ENCODE measurements around the gene C2CD4A. TPM values are rescaled to one million over a fixed set of nuclear protein-coding genes. Genes with fewer than 3 reads are reported as not detected.

C2CD4A gene
- total RNA-seq, 6 experiments from 2014 or later = not detected

DNA sequence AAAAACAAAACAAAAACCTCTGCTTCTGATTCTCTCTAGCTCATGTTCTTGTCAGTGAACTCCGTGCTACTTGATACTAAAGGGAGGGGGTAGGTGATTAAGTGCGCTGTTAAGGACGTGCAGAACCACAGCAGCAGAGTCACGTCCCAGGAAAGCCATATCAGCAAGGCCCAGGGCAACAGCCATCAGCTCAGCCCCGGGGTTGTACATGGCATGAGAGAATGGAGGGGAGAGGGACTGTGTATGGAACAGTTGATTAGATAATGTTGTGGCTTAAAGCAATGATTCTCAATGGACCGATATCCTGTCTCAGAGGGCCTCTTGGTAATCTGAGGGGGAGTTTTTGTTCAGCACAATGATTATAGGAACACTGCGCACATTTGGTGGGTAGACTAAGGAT is 27.6 kb downstream of the C2CD4A start:
- peaks cover 6% of the 10 kb centered on the region for H3K27me3 Mint-ChIP-seq (ENCODE audit: insufficient read depth)
- no peak overlapping the region for H3K4me3 Mint-ChIP-seq
- H3K4me1 Mint-ChIP-seq (ENCODE audit: low read depth) = peaks cover 16% of the 10 kb centered on the region
- no peak overlapping the region for H3K27ac Mint-ChIP-seq
- H3K9me3 Mint-ChIP-seq = no peaks in the 10 kb centered on the region
- DNase-seq = no peak
- H3K36me3 Mint-ChIP-seq (ENCODE audit: low read depth) = no peaks in the 10 kb centered on the region
- TF ChIP-seq, protein P1, sequence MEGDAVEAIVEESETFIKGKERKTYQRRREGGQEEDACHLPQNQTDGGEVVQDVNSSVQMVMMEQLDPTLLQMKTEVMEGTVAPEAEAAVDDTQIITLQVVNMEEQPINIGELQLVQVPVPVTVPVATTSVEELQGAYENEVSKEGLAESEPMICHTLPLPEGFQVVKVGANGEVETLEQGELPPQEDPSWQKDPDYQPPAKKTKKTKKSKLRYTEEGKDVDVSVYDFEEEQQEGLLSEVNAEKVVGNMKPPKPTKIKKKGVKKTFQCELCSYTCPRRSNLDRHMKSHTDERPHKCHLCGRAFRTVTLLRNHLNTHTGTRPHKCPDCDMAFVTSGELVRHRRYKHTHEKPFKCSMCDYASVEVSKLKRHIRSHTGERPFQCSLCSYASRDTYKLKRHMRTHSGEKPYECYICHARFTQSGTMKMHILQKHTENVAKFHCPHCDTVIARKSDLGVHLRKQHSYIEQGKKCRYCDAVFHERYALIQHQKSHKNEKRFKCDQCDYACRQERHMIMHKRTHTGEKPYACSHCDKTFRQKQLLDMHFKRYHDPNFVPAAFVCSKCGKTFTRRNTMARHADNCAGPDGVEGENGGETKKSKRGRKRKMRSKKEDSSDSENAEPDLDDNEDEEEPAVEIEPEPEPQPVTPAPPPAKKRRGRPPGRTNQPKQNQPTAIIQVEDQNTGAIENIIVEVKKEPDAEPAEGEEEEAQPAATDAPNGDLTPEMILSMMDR (IDR thresholded peaks at IDR 0.05) = no peak

DNA sequence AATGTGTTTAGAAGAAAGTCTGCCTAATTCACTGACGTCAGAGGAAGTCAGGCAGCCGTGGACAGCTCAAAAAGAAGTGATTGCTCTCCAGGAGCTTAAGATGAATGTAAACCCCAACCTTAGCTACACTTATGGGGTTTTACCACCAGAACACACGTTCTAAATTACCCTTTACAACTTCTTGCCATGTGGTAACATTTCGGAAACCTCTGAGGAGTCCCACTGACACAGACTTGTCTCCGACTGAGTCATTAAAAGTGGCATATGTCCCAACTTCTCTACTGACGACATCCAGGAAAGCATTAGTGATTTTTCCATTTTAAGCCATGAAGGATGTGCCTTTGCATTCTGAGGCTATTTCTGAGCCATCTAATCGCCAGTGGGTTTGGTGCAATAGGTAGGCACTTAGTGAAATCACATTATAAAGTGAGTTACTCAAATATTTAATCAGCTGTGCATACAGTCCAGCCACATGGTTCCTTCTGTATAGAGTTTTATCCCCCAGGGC is 32.4 kb downstream of the C2CD4A start:
- peaks cover 5% of the 10 kb centered on the region for H3K27me3 Mint-ChIP-seq (ENCODE audit: insufficient read depth)
- H3K4me1 Mint-ChIP-seq (ENCODE audit: low read depth) = peaks cover 20% of the 10 kb centered on the region
- TF ChIP-seq, protein P1 (IDR thresholded peaks at IDR 0.05) = no peak
- no peaks in the 10 kb centered on the region for H3K36me3 Mint-ChIP-seq (ENCODE audit: low read depth)
- peak overlapping the region; percentile 87 for H3K27ac Mint-ChIP-seq
- H3K4me3 Mint-ChIP-seq = peak overlapping the region; percentile 81
- H3K9me3 Mint-ChIP-seq = no peaks in the 10 kb centered on the region
- peak; percentile 84 for DNase-seq

DNA sequence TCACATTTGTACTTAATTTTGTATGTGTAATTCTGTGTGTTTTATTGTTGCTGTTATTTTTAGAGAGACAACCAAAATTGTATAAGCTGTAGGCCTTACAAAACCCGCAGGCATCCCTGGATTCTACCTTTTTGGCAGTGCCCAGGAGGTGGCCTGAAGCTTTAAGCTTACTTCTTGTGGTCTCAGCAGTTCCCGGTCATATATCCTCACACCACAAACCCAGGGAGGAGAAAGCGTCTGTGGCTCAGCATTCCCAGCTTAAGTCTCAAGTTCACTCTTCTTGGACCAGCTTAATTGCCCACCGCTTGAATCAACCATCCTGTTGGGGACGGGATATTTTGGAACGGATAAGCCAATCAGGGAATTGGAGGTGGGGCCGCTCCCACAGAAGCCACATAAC is 36.7 kb downstream of the C2CD4A start:
- no peaks in the 10 kb centered on the region for H3K9me3 Mint-ChIP-seq
- peaks cover 14% of the 10 kb centered on the region for H3K4me1 Mint-ChIP-seq (ENCODE audit: low read depth)
- H3K27ac Mint-ChIP-seq = no peak overlapping the region
- H3K27me3 Mint-ChIP-seq (ENCODE audit: insufficient read depth) = peaks cover 3% of the 10 kb centered on the region; the same call in 1 of the 2 replicates
- H3K4me3 Mint-ChIP-seq = no peak overlapping the region
- no peak for DNase-seq
- TF ChIP-seq, protein P1 (IDR thresholded peaks at IDR 0.05) = no peak
- H3K36me3 Mint-ChIP-seq (ENCODE audit: low read depth) = no peaks in the 10 kb centered on the region

DNA sequence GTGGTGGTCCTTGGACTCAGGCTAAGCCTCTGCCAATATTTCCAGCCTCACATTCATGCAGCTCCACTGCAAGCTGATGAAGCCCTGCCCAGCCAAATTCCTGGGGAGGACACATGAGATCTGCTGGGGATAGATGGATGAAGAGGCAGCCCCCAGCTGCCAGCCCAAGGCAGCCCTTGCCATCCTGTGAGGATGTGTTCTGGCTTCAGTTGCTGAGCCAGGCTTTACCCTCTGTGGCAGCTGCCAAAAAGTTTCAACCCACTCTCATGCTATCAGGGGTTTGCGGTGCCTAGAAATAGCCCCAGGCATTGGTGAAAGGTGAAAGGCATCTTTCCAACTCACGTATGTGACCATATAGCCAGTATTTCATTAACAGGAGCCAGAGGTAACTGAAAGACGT is 37.6 kb downstream of the C2CD4A start:
- Mint-ChIP-seq H3K27me3 (ENCODE audit: insufficient read depth) (peaks cover 3% of the 10 kb centered on the region; the same call in 1 of the 2 replicates), H3K36me3 (ENCODE audit: low read depth) (no peaks in the 10 kb centered on the region), H3K9me3 (no peaks in the 10 kb centered on the region), H3K4me3 (no peak overlapping the region), H3K4me1 (ENCODE audit: low read depth) (peaks cover 4% of the 10 kb centered on the region), H3K27ac (no peak overlapping the region)
- DNase-seq = no peak
- TF ChIP-seq, protein P1 (IDR thresholded peaks at IDR 0.05) = no peak

DNA sequence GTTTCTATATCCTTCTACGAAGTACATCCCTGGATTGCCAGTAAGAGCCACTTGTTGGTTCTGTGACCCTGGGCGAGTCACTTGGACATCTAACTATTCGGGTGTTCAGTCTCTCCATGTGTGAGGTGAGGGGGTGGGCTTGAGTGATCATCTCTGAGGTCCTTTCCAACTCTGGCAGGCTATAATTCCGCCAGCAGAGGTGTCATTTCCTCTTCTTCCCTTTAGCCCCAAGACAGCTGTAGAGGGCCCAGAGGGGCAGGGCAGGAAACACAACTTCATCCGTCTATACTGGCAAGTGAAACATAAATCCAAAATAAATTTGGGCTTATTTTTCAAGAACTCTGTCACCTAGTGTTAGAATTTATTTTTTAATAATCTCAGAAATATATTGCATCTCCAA is 38.1 kb downstream of the C2CD4A start:
- TF ChIP-seq, protein P1 (IDR thresholded peaks at IDR 0.05) = no peak
- H3K27me3 Mint-ChIP-seq (ENCODE audit: insufficient read depth) = peaks cover 3% of the 10 kb centered on the region; the same call in 1 of the 2 replicates
- DNase-seq = no peak
- H3K9me3 Mint-ChIP-seq = no peaks in the 10 kb centered on the region
- H3K36me3 Mint-ChIP-seq (ENCODE audit: low read depth) = no peaks in the 10 kb centered on the region
- no peak overlapping the region for H3K27ac Mint-ChIP-seq
- no peak overlapping the region for H3K4me3 Mint-ChIP-seq
- peaks cover 4% of the 10 kb centered on the region for H3K4me1 Mint-ChIP-seq (ENCODE audit: low read depth)

DNA sequence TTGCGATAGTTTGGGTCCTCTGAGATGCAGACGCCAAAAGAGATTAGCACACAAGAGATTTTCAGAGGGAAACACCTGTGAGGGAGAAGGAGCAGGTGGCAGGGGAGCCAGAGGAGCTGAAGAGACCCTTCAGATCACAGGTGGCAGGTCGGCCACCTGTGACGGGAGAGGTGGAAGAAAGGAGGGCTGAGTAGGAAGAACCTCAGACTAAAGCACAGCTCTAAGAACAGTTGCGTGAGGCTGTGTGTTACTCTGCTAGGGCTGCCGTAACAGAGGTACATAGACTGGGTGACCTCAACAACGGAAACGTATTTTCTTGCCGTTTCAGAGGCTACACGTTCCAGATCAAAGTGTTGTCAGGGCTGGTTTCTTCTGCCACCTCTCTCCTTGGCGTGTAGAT is 38.5 kb downstream of the C2CD4A start:
- TF ChIP-seq, protein P1 (IDR thresholded peaks at IDR 0.05) = no peak
- Mint-ChIP-seq H3K27me3 (ENCODE audit: insufficient read depth) (peaks cover 3% of the 10 kb centered on the region; the same call in 1 of the 2 replicates), H3K27ac (no peak overlapping the region), H3K9me3 (no peaks in the 10 kb centered on the region), H3K4me3 (no peak overlapping the region), H3K4me1 (ENCODE audit: low read depth) (peaks cover 8% of the 10 kb centered on the region), H3K36me3 (ENCODE audit: low read depth) (no peaks in the 10 kb centered on the region)
- no peak for DNase-seq
